K562 (cell line): ENCODE data around the gene C11orf42. TPM values are rescaled to one million over a fixed set of nuclear protein-coding genes. Genes with fewer than 3 reads are reported as not detected.

ENCODE experiments used
- CBX2 ChIP-seq: fragments of 200-600 bp; sonication (generic); IDR thresholded peaks from one replicate; pipeline ENCODE4 v1.6.1; 2012; ENCODE audit warnings: mild to moderate bottlenecking, low read length, inconsistent platforms; ENCODE audit not compliant: insufficient read depth, poor library complexity, severe bottlenecking
- MGA ChIP-seq: fragments of 450-650 bp; IDR thresholded peaks from 2 replicates; pipeline ENCODE4 v1.6.1; 2016; ENCODE audit warnings: mild to moderate bottlenecking, moderate library complexity
- NEUROD1 ChIP-seq: fragments of 150-350 bp; IDR thresholded peaks from 2 replicates; pipeline ENCODE4 v1.6.1; 2014; ENCODE audit warnings: borderline replicate concordance, low read length, low read depth; ENCODE audit not compliant: partially characterized antibody
- PCBP2 ChIP-seq: fragments of 200-400 bp; formaldehyde crosslinking; IDR thresholded peaks from 2 replicates; pipeline ENCODE4 v1.6.1; 2018; ENCODE audit warnings: low read length, low read depth, mild to moderate bottlenecking, moderate library complexity; ENCODE audit not compliant: poor library complexity, severe bottlenecking
- TSC22D4 ChIP-seq: fragments of 450-650 bp; IDR thresholded peaks from 2 replicates; pipeline ENCODE4 v1.6.1; 2016; ENCODE audit warnings: missing genetic modification characterization, missing biosample characterization, control low read depth
- polyA plus RNA-seq, 8 experiments: library from polyadenylated mRNA; depleted of rRNA in 4 of 8; stranded (reverse) in 5 of 8; unstranded in 3 of 8; fragments of >200 nt; fragmentation: Nextera tagmentation in 2 of 8; fragmentation: Illumina TruSeq in 1 of 8; extraction: Ambion mirVana in 2 of 8; extraction: Trizol in 1 of 8; gene quantifications; 2 replicates each; pipeline versions ENCODE4 v1.2.1 to v1.2.3, GENCODE V29; 2011 to 2014; ENCODE audit warnings: inconsistent platforms in 1 of 8, missing spikeins in 1 of 8
- total RNA-seq, 7 experiments: library from RNA; depleted of rRNA in 6 of 7; stranded (reverse); fragments of >200 nt in 6 of 7; fragmentation: Illumina TruSeq in 2 of 7; extraction: Trizol in 2 of 7; gene quantifications; 2 replicates each; pipeline versions ENCODE4 v1.2.1 to v1.2.3, GENCODE V29; 2011 to 2021; ENCODE audit warnings: low replicate concordance in 1 of 7

C11orf42 gene
- total and polyA plus RNA-seq, 9 of the 15 experiments (the other 6 are each of a cell fraction or from before 2014, with no cell fraction given) = not detected

DNA sequence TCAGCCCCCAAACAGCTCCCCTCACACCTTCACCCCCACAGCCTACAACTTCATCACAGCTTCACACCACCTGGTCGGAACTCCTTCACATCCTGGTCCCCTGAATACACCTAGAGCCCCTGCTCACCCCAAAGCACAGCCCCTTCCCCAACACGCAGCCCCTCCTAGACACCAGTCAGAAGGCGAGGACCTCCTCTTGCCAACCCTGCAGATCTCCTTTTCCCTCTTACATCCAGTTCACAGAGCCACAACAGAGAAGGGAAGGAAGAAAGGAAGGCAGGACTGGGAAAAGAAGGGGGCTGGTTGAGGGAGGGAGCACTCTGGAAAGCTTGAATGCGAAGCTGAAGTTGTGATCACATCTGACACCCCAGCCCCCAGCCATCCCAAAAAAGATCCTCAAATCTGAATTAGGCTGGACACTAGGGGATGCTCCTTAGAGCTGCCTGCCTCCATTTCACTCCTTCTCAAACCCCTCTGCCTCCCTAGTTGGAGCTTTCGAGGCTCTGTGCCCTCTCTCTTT lies 54.9 kb downstream of the C11orf42 start (continued):
- no peak for TF ChIP-seq MGA
- TF ChIP-seq NEUROD1 = no peak
- TF ChIP-seq PCBP2 = no peak
- no peak for TF ChIP-seq CBX2
- no peak for TF ChIP-seq TSC22D4
- TF ChIP-seq, all 486 proteins: peak for 0

Other genes with a start within 250 kb of the C11orf42 start
Only the 7 nearest of the 14 such genes appear.
- gene OR56B4, start 97.9 kb upstream of the C11orf42 start, total RNA-seq (2014; rRNA removed) = not detected in 2 replicates
- not detected in 2 replicates for gene OR56B4, start 97.9 kb upstream of the C11orf42 start, total RNA-seq (2014; rRNA removed; fragmentation: Illumina TruSeq; extraction: Trizol)
- gene OR56B4, start 97.9 kb upstream of the C11orf42 start, total RNA-seq (2015; rRNA removed; fragmentation: Illumina TruSeq; extraction: Trizol) = not detected in 2 replicates
- not detected in 2 replicates for gene OR56B4, start 97.9 kb upstream of the C11orf42 start, total RNA-seq (2021)
- gene OR56B4, start 97.9 kb upstream of the C11orf42 start, polyA plus RNA-seq (2011; rRNA removed) = not detected in 2 replicates
- not detected in 2 replicates for gene OR56B4, start 97.9 kb upstream of the C11orf42 start, polyA plus RNA-seq (2014; fragmentation: Illumina TruSeq; extraction: Trizol)
- under 1 TPM in 1 of 2 experiments, not detected in 1; 0.07 TPM for gene OR56B4, start 97.9 kb upstream of the C11orf42 start, polyA plus RNA-seq (2014; fragmentation: Nextera tagmentation; extraction: Ambion mirVana)
- gene OR56B4, start 97.9 kb upstream of the C11orf42 start, polyA plus RNA-seq (2014; rRNA removed) = not detected in 2 replicates
- not detected in 2 replicates for gene OR52B2, start 35.2 kb upstream of the C11orf42 start, total RNA-seq (2014; rRNA removed)
- not detected in 2 replicates for gene OR52B2, start 35.2 kb upstream of the C11orf42 start, total RNA-seq (2014; rRNA removed; fragmentation: Illumina TruSeq; extraction: Trizol)
- not detected in 2 replicates for gene OR52B2, start 35.2 kb upstream of the C11orf42 start, total RNA-seq (2015; rRNA removed; fragmentation: Illumina TruSeq; extraction: Trizol)
- gene OR52B2, start 35.2 kb upstream of the C11orf42 start, total RNA-seq (2021) = not detected in 2 replicates
- not detected in 2 replicates for gene OR52B2, start 35.2 kb upstream of the C11orf42 start, polyA plus RNA-seq (2011; rRNA removed)
- gene OR52B2, start 35.2 kb upstream of the C11orf42 start, polyA plus RNA-seq (2014; fragmentation: Illumina TruSeq; extraction: Trizol) = not detected in 2 replicates
- not detected for gene OR52B2, start 35.2 kb upstream of the C11orf42 start, polyA plus RNA-seq (2014; fragmentation: Nextera tagmentation; extraction: Ambion mirVana)
- not detected in 2 replicates for gene OR52B2, start 35.2 kb upstream of the C11orf42 start, polyA plus RNA-seq (2014; rRNA removed)
- not detected in 2 replicates for gene OR52W1, start 6.3 kb upstream of the C11orf42 start, total RNA-seq (2014; rRNA removed)
- gene OR52W1, start 6.3 kb upstream of the C11orf42 start, total RNA-seq (2014; rRNA removed; fragmentation: Illumina TruSeq; extraction: Trizol) = not detected in 2 replicates
- not detected in 2 replicates for gene OR52W1, start 6.3 kb upstream of the C11orf42 start, total RNA-seq (2015; rRNA removed; fragmentation: Illumina TruSeq; extraction: Trizol)
- gene OR52W1, start 6.3 kb upstream of the C11orf42 start, total RNA-seq (2021) = not detected in 2 replicates
- not detected in 2 replicates for gene OR52W1, start 6.3 kb upstream of the C11orf42 start, polyA plus RNA-seq (2011; rRNA removed)
- gene OR52W1, start 6.3 kb upstream of the C11orf42 start, polyA plus RNA-seq (2014; fragmentation: Illumina TruSeq; extraction: Trizol) = not detected in 2 replicates
- gene OR52W1, start 6.3 kb upstream of the C11orf42 start, polyA plus RNA-seq (2014; fragmentation: Nextera tagmentation; extraction: Ambion mirVana) = not detected
- not detected in 2 replicates for gene OR52W1, start 6.3 kb upstream of the C11orf42 start, polyA plus RNA-seq (2014; rRNA removed)
- gene FHIP1B, start 29.1 kb downstream of the C11orf42 start, total RNA-seq (2014; rRNA removed) = 10.4 and 19.6 TPM in 2 replicates
- 6.6 and 8.4 TPM in 2 replicates for gene FHIP1B, start 29.1 kb downstream of the C11orf42 start, total RNA-seq (2014; rRNA removed; fragmentation: Illumina TruSeq; extraction: Trizol)
- gene FHIP1B, start 29.1 kb downstream of the C11orf42 start, total RNA-seq (2015; rRNA removed; fragmentation: Illumina TruSeq; extraction: Trizol) = 11.2 and 15.6 TPM in 2 replicates
- 20.1 and 21.0 TPM in 2 replicates for gene FHIP1B, start 29.1 kb downstream of the C11orf42 start, total RNA-seq (2021)
- gene FHIP1B, start 29.1 kb downstream of the C11orf42 start, polyA plus RNA-seq (2011; rRNA removed) = 24.7 and 33.9 TPM in 2 replicates
- gene FHIP1B, start 29.1 kb downstream of the C11orf42 start, polyA plus RNA-seq (2014; fragmentation: Illumina TruSeq; extraction: Trizol) = 15.6 and 23.3 TPM in 2 replicates
- gene FHIP1B, start 29.1 kb downstream of the C11orf42 start, polyA plus RNA-seq (2014; fragmentation: Nextera tagmentation; extraction: Ambion mirVana) = 1 to 10 TPM in 1 of 2 experiments, under 1 TPM in 1; 0.94 to 1.1 TPM
- gene FHIP1B, start 29.1 kb downstream of the C11orf42 start, polyA plus RNA-seq (2014; rRNA removed) = 24.3 TPM in 2 replicates
- 0.09 and 0.16 TPM in 2 replicates for gene CNGA4, start 33.5 kb downstream of the C11orf42 start, total RNA-seq (2014; rRNA removed)
- not detected in 2 replicates for gene CNGA4, start 33.5 kb downstream of the C11orf42 start, total RNA-seq (2014; rRNA removed; fragmentation: Illumina TruSeq; extraction: Trizol)
- gene CNGA4, start 33.5 kb downstream of the C11orf42 start, total RNA-seq (2015; rRNA removed; fragmentation: Illumina TruSeq; extraction: Trizol) = not detected in 2 replicates
- gene CNGA4, start 33.5 kb downstream of the C11orf42 start, total RNA-seq (2021) = not detected in 2 replicates
- gene CNGA4, start 33.5 kb downstream of the C11orf42 start, polyA plus RNA-seq (2011; rRNA removed) = 0.04 and 0.09 TPM in 2 replicates
- gene CNGA4, start 33.5 kb downstream of the C11orf42 start, polyA plus RNA-seq (2014; fragmentation: Illumina TruSeq; extraction: Trizol) = 0.06 TPM in 1 of 2 replicates, not detected in the other
- gene CNGA4, start 33.5 kb downstream of the C11orf42 start, polyA plus RNA-seq (2014; fragmentation: Nextera tagmentation; extraction: Ambion mirVana) = not detected
- 0.05 TPM in 1 of 2 replicates, not detected in the other for gene CNGA4, start 33.5 kb downstream of the C11orf42 start, polyA plus RNA-seq (2014; rRNA removed)
- not detected in 2 replicates for gene CCKBR, start 54.3 kb downstream of the C11orf42 start, total RNA-seq (2014; rRNA removed)
- not detected in 2 replicates for gene CCKBR, start 54.3 kb downstream of the C11orf42 start, total RNA-seq (2014; rRNA removed; fragmentation: Illumina TruSeq; extraction: Trizol)
- not detected in 2 replicates for gene CCKBR, start 54.3 kb downstream of the C11orf42 start, total RNA-seq (2015; rRNA removed; fragmentation: Illumina TruSeq; extraction: Trizol)
- not detected in 2 replicates for gene CCKBR, start 54.3 kb downstream of the C11orf42 start, total RNA-seq (2021)
- not detected in 2 replicates for gene CCKBR, start 54.3 kb downstream of the C11orf42 start, polyA plus RNA-seq (2011; rRNA removed)
- gene CCKBR, start 54.3 kb downstream of the C11orf42 start, polyA plus RNA-seq (2014; fragmentation: Illumina TruSeq; extraction: Trizol) = not detected in 2 replicates
- gene CCKBR, start 54.3 kb downstream of the C11orf42 start, polyA plus RNA-seq (2014; fragmentation: Nextera tagmentation; extraction: Ambion mirVana) = not detected
- gene CCKBR, start 54.3 kb downstream of the C11orf42 start, polyA plus RNA-seq (2014; rRNA removed) = not detected in 2 replicates
- gene CAVIN3, start 114.9 kb downstream of the C11orf42 start, total RNA-seq (2014; rRNA removed) = not detected in 2 replicates
- not detected in 2 replicates for gene CAVIN3, start 114.9 kb downstream of the C11orf42 start, total RNA-seq (2014; rRNA removed; fragmentation: Illumina TruSeq; extraction: Trizol)
- not detected in 2 replicates for gene CAVIN3, start 114.9 kb downstream of the C11orf42 start, total RNA-seq (2015; rRNA removed; fragmentation: Illumina TruSeq; extraction: Trizol)
- gene CAVIN3, start 114.9 kb downstream of the C11orf42 start, total RNA-seq (2021) = 0.13 and 0.20 TPM in 2 replicates
- not detected in 2 replicates for gene CAVIN3, start 114.9 kb downstream of the C11orf42 start, polyA plus RNA-seq (2011; rRNA removed)
- not detected in 2 replicates for gene CAVIN3, start 114.9 kb downstream of the C11orf42 start, polyA plus RNA-seq (2014; fragmentation: Illumina TruSeq; extraction: Trizol)
- not detected for gene CAVIN3, start 114.9 kb downstream of the C11orf42 start, polyA plus RNA-seq (2014; fragmentation: Nextera tagmentation; extraction: Ambion mirVana)
- not detected in 2 replicates for gene CAVIN3, start 114.9 kb downstream of the C11orf42 start, polyA plus RNA-seq (2014; rRNA removed)